ENCODE results near the gene SYNE2. TPM values are rescaled to one million over a fixed set of nuclear protein-coding genes. Genes with fewer than 3 reads are reported as not detected.

SYNE2 gene
- total and polyA plus RNA-seq, 2 of the 8 experiments (the other 6 are each of a cell fraction or from before 2014, with no cell fraction given): 32.6 to 46.1 TPM

GRCh38 chr14:64176330-64176729, 323.5 kb downstream of the SYNE2 start (continued):
- TF ChIP-seq CHD7 (IDR thresholded peaks at IDR 0.05; ENCODE audit: insufficient replicate concordance, low read length) (no peak), USF2 (IDR thresholded peaks at IDR 0.05; ENCODE audit: low read length) (no peak), CBX8 (IDR thresholded peaks at IDR 0.05; ENCODE audit: borderline replicate concordance, low read depth, low read length) (no peak), E2F6 (IDR thresholded peaks at IDR 0.05) (no peak), ZNF274 (IDR thresholded peaks at IDR 0.05; ENCODE audit: borderline replicate concordance, extremely low read depth, low read length) (no peak), GTF2F1 (IDR thresholded peaks at IDR 0.05; ENCODE audit: borderline replicate concordance, low read depth, low read length) (no peak), SIRT6 (IDR thresholded peaks at IDR 0.05; ENCODE audit: low read length) (no peak), EP300 (IDR thresholded peaks at IDR 0.05; ENCODE audit: borderline replicate concordance in 1 of 2, low read depth in 2 of 2, low read length in 2 of 2) (no peak), TCF12 (IDR thresholded peaks at IDR 0.05; ENCODE audit: low read depth, low read length) (no peak), RFX5 (IDR thresholded peaks at IDR 0.05; ENCODE audit: borderline replicate concordance, low read depth, low read length) (no peak)

Measured in H1 (cell line).